ENCODE data around the gene ASPDH.
A peak's percentile ranks its signal among the peaks of the same experiment; 100 is the strongest.

Gene ASPDH

GRCh38 chr19:50466706-50467039 is 47.0 kb downstream of the ASPDH start:
- no peaks in the 10 kb centered on the region for H3K36me3 ChIP-seq
- TF ChIP-seq CTCF (IDR thresholded peaks at IDR 0.05; ENCODE audit: low read depth, low read length): no peak
- H3K4me1 ChIP-seq: no peaks in the 10 kb centered on the region
- no peaks in the 10 kb centered on the region for H3K9me3 ChIP-seq
- no peaks in the 10 kb centered on the region for H3K27me3 ChIP-seq
- DNase-seq: no peak
- no peak overlapping the region for H3K4me3 ChIP-seq (ENCODE audit: low read depth, low read length)

- TF ChIP-seq CTCF (IDR thresholded peaks at IDR 0.05; ENCODE audit: low read depth, low read length): peak; percentile 58
- Histone ChIP-seq H3K36me3 (no peaks in the 10 kb centered on the region), H3K27me3 (no peaks in the 10 kb centered on the region), H3K4me3 (ENCODE audit: low read depth, low read length) (no peak overlapping the region), H3K9me3 (no peaks in the 10 kb centered on the region), H3K4me1 (no peaks in the 10 kb centered on the region)
- peak; percentile 52 for DNase-seq
These were observed 47.6 kb downstream of the ASPDH start for GRCh38 chr19:50465986-50466705.

GRCh38 chr19:50465000-50465399 is 48.7 kb downstream of the ASPDH start:
- no peaks in the 10 kb centered on the region for H3K4me1 ChIP-seq
- TF ChIP-seq CTCF (IDR thresholded peaks at IDR 0.05; ENCODE audit: low read depth, low read length): no peak
- no peak for DNase-seq
- no peak overlapping the region for H3K4me3 ChIP-seq (ENCODE audit: low read depth, low read length)
- no peaks in the 10 kb centered on the region for H3K36me3 ChIP-seq
- H3K9me3 ChIP-seq: no peaks in the 10 kb centered on the region
- H3K27me3 ChIP-seq: no peaks in the 10 kb centered on the region

GRCh38 chr19:50464348-50464747 is 49.4 kb downstream of the ASPDH start:
- no peaks in the 10 kb centered on the region for H3K4me1 ChIP-seq
- no peaks in the 10 kb centered on the region for H3K36me3 ChIP-seq
- H3K27me3 ChIP-seq: no peaks in the 10 kb centered on the region
- no peak for DNase-seq
- no peak for TF ChIP-seq CTCF (IDR thresholded peaks at IDR 0.05; ENCODE audit: low read depth, low read length)
- no peak overlapping the region for H3K4me3 ChIP-seq (ENCODE audit: low read depth, low read length)
- H3K9me3 ChIP-seq: no peaks in the 10 kb centered on the region

- Histone ChIP-seq H3K4me3 (ENCODE audit: low read depth, low read length) (no peak overlapping the region), H3K36me3 (no peaks in the 10 kb centered on the region), H3K4me1 (no peaks in the 10 kb centered on the region), H3K9me3 (no peaks in the 10 kb centered on the region), H3K27me3 (no peaks in the 10 kb centered on the region)
- TF ChIP-seq CTCF (IDR thresholded peaks at IDR 0.05; ENCODE audit: low read depth, low read length): no peak
- DNase-seq: no peak
These were observed 50.7 kb downstream of the ASPDH start for GRCh38 chr19:50462970-50463369.
